GM18511 (cell line): ENCODE data around the gene ACSL6.

Experiments used
- ATAC-seq: cut with Tn5 transposase; IDR thresholded peaks from one replicate; pipeline ENCODE4 v1.9.1; 2021; ENCODE audit warnings: mild to moderate bottlenecking, moderate library complexity; ENCODE audit not compliant: unreplicated experiment

The ACSL6 gene

GRCh38 chr5:132011622-132012343, at the start of gene ACSL6:
Gene ACSL6, minus strand, starts transcription at chr5:132011658. Its CDS starts 105 bp downstream, at chr5:132011553.
- no peak for ATAC-seq

GRCh38 chr5:132060501-132061161, 49.2 kb upstream of the ACSL6 start, which contains the start of gene IL3:
Gene IL3, plus strand, starts transcription at chr5:132060655. Its CDS starts 52 bp downstream, at chr5:132060707.
- no peak for ATAC-seq

GRCh38 chr5:132059696-132060500, 48.4 kb upstream of the ACSL6 start:
- no peak for ATAC-seq

GRCh38 chr5:132059043-132059695, 47.7 kb upstream of the ACSL6 start:
- no peak for ATAC-seq

- ATAC-seq: no peak
These were observed 47.2 kb upstream of the ACSL6 start for GRCh38 chr5:132058646-132059042.

GRCh38 chr5:132057498-132058255, 46.2 kb upstream of the ACSL6 start:
- no peak for ATAC-seq

- no peak for ATAC-seq
These were observed 45.4 kb upstream of the ACSL6 start for GRCh38 chr5:132056610-132057497.

- ATAC-seq: no peak
These were observed 44.6 kb upstream of the ACSL6 start for GRCh38 chr5:132055808-132056609.

GRCh38 chr5:132055441-132055807, 44.0 kb upstream of the ACSL6 start:
- no peak for ATAC-seq

GRCh38 chr5:132054697-132055440, 43.4 kb upstream of the ACSL6 start:
- ATAC-seq: no peak

- ATAC-seq: no peak
These were observed 42.7 kb upstream of the ACSL6 start for GRCh38 chr5:132054031-132054696.

GRCh38 chr5:132053483-132053882, 42.0 kb upstream of the ACSL6 start:
- ATAC-seq: no peak

- ATAC-seq: no peak
These were observed 41.1 kb upstream of the ACSL6 start for GRCh38 chr5:132052520-132052919.

GRCh38 chr5:132050661-132051552, 39.4 kb upstream of the ACSL6 start:
- no peak for ATAC-seq

- ATAC-seq: no peak
These were observed 38.7 kb upstream of the ACSL6 start for GRCh38 chr5:132050136-132050535.

- no peak for ATAC-seq
These were observed 38.1 kb upstream of the ACSL6 start for GRCh38 chr5:132049559-132049958.
